Measurements from ENCODE around the gene MED8.

GRCh38 chr1:43405219-43405875, 15.7 kb upstream of the MED8 start:
- TF ChIP-seq POLR2A (IDR thresholded peaks at IDR 0.05; ENCODE audit: low read depth, low read length): no peak
- no peak for TF ChIP-seq SMC3 (IDR thresholded peaks at IDR 0.05; ENCODE audit: borderline replicate concordance, low read length)
- TF ChIP-seq, protein P1, sequence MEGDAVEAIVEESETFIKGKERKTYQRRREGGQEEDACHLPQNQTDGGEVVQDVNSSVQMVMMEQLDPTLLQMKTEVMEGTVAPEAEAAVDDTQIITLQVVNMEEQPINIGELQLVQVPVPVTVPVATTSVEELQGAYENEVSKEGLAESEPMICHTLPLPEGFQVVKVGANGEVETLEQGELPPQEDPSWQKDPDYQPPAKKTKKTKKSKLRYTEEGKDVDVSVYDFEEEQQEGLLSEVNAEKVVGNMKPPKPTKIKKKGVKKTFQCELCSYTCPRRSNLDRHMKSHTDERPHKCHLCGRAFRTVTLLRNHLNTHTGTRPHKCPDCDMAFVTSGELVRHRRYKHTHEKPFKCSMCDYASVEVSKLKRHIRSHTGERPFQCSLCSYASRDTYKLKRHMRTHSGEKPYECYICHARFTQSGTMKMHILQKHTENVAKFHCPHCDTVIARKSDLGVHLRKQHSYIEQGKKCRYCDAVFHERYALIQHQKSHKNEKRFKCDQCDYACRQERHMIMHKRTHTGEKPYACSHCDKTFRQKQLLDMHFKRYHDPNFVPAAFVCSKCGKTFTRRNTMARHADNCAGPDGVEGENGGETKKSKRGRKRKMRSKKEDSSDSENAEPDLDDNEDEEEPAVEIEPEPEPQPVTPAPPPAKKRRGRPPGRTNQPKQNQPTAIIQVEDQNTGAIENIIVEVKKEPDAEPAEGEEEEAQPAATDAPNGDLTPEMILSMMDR (IDR thresholded peaks at IDR 0.05 in 2 of 3, conservative IDR thresholded peaks at IDR 0.05 in 1 of 3; ENCODE audit: control insufficient read depth in 2 of 3, extremely low read depth in 1 of 3, insufficient read depth in 1 of 3, low read depth in 3 of 3, low read length in 3 of 3): no peak
- TF ChIP-seq, protein P2, sequence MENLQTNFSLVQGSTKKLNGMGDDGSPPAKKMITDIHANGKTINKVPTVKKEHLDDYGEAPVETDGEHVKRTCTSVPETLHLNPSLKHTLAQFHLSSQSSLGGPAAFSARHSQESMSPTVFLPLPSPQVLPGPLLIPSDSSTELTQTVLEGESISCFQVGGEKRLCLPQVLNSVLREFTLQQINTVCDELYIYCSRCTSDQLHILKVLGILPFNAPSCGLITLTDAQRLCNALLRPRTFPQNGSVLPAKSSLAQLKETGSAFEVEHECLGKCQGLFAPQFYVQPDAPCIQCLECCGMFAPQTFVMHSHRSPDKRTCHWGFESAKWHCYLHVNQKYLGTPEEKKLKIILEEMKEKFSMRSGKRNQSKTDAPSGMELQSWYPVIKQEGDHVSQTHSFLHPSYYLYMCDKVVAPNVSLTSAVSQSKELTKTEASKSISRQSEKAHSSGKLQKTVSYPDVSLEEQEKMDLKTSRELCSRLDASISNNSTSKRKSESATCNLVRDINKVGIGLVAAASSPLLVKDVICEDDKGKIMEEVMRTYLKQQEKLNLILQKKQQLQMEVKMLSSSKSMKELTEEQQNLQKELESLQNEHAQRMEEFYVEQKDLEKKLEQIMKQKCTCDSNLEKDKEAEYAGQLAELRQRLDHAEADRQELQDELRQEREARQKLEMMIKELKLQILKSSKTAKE (IDR thresholded peaks at IDR 0.05; ENCODE audit: low read depth, poor library complexity, severe bottlenecking): no peak
- no peak for TF ChIP-seq STAT1 (conservative IDR thresholded peaks at IDR 0.05)
- TF ChIP-seq USF2 (IDR thresholded peaks at IDR 0.05; ENCODE audit: borderline replicate concordance, low read depth, low read length): no peak
- TF ChIP-seq ZNF622 (IDR thresholded peaks at IDR 0.05): no peak
- TF ChIP-seq, protein P3, sequence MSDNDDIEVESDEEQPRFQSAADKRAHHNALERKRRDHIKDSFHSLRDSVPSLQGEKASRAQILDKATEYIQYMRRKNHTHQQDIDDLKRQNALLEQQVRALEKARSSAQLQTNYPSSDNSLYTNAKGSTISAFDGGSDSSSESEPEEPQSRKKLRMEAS (IDR thresholded peaks at IDR 0.05; ENCODE audit: low read depth, low read length): no peak
- no peak for TF ChIP-seq NR2F1 (conservative IDR thresholded peaks at IDR 0.05)
